ENCODE measurements around the gene CLEC14A.

CLEC14A gene

GRCh38 chr14:38257507-38257906 lies 1.6 kb upstream of the CLEC14A start:
- Mint-ChIP-seq H3K27ac (no peak overlapping the region), H3K27me3 (no peaks in the 10 kb centered on the region), H3K4me1 (no peaks in the 10 kb centered on the region), H3K9me3 (peaks cover 6% of the 10 kb centered on the region), H3K36me3 (no peaks in the 10 kb centered on the region), H3K4me3 (no peak overlapping the region)
- ATAC-seq (ENCODE audit: low read depth) (no peak), DNase-seq (ENCODE audit: low spot score in 2 of 2) (no peak)

- H3K4me3 Mint-ChIP-seq: no peak overlapping the region
- DNase-seq (ENCODE audit: low spot score in 2 of 2) (no peak), ATAC-seq (ENCODE audit: low read depth) (no peak)
- no peaks in the 10 kb centered on the region for H3K9me3 Mint-ChIP-seq
- no peaks in the 10 kb centered on the region for H3K27me3 Mint-ChIP-seq
- H3K36me3 Mint-ChIP-seq: no peaks in the 10 kb centered on the region
- no peaks in the 10 kb centered on the region for H3K4me1 Mint-ChIP-seq
- H3K27ac Mint-ChIP-seq: no peak overlapping the region
Measured at GRCh38 chr14:38256533-38256840, 594 bp upstream of the CLEC14A start.

GRCh38 chr14:38255408-38255672 lies 553 bp downstream of the CLEC14A start:
- Mint-ChIP-seq H3K4me1 (no peaks in the 10 kb centered on the region), H3K27me3 (no peaks in the 10 kb centered on the region), H3K36me3 (no peaks in the 10 kb centered on the region), H3K27ac (no peak overlapping the region), H3K9me3 (no peaks in the 10 kb centered on the region), H3K4me3 (no peak overlapping the region)
- DNase-seq (ENCODE audit: low spot score in 2 of 2) (no peak), ATAC-seq (ENCODE audit: low read depth) (no peak)

GRCh38 chr14:38254571-38255407 lies 1.1 kb downstream of the CLEC14A start:
- DNase-seq (ENCODE audit: low spot score in 2 of 2) (no peak), ATAC-seq (ENCODE audit: low read depth) (no peak)
- no peaks in the 10 kb centered on the region for H3K9me3 Mint-ChIP-seq
- no peak overlapping the region for H3K4me3 Mint-ChIP-seq
- H3K4me1 Mint-ChIP-seq: no peaks in the 10 kb centered on the region
- no peak overlapping the region for H3K27ac Mint-ChIP-seq
- no peaks in the 10 kb centered on the region for H3K36me3 Mint-ChIP-seq
- no peaks in the 10 kb centered on the region for H3K27me3 Mint-ChIP-seq

GRCh38 chr14:38253676-38254075 lies 2.2 kb downstream of the CLEC14A start:
- no peaks in the 10 kb centered on the region for H3K27me3 Mint-ChIP-seq
- no peak overlapping the region for H3K27ac Mint-ChIP-seq
- H3K4me1 Mint-ChIP-seq: no peaks in the 10 kb centered on the region
- H3K4me3 Mint-ChIP-seq: no peak overlapping the region
- DNase-seq (ENCODE audit: low spot score in 2 of 2) (no peak), ATAC-seq (ENCODE audit: low read depth) (no peak)
- no peaks in the 10 kb centered on the region for H3K9me3 Mint-ChIP-seq
- H3K36me3 Mint-ChIP-seq: no peaks in the 10 kb centered on the region

- Mint-ChIP-seq H3K27me3 (no peaks in the 10 kb centered on the region), H3K4me3 (no peak overlapping the region), H3K36me3 (no peaks in the 10 kb centered on the region), H3K9me3 (no peaks in the 10 kb centered on the region), H3K27ac (no peak overlapping the region), H3K4me1 (no peaks in the 10 kb centered on the region)
- DNase-seq (ENCODE audit: low spot score in 2 of 2) (no peak), ATAC-seq (ENCODE audit: low read depth) (no peak)
Measured at GRCh38 chr14:38252066-38252710, 3.7 kb downstream of the CLEC14A start.

- Mint-ChIP-seq H3K27ac (no peak overlapping the region), H3K4me3 (no peak overlapping the region), H3K36me3 (no peaks in the 10 kb centered on the region), H3K9me3 (peaks cover 1% of the 10 kb centered on the region), H3K27me3 (no peaks in the 10 kb centered on the region), H3K4me1 (no peaks in the 10 kb centered on the region)
- no peak for DNase-seq (ENCODE audit: low spot score in 2 of 2)
- ATAC-seq (ENCODE audit: low read depth): no peak
Measured at GRCh38 chr14:38250331-38250730, 5.6 kb downstream of the CLEC14A start.

GRCh38 chr14:38248321-38249028 lies 7.4 kb downstream of the CLEC14A start:
- Mint-ChIP-seq H3K27ac (no peak overlapping the region), H3K9me3 (peaks cover 1% of the 10 kb centered on the region), H3K36me3 (no peaks in the 10 kb centered on the region), H3K27me3 (no peaks in the 10 kb centered on the region), H3K4me3 (no peak overlapping the region), H3K4me1 (no peaks in the 10 kb centered on the region)
- ATAC-seq (ENCODE audit: low read depth) (no peak), DNase-seq (ENCODE audit: low spot score in 2 of 2) (no peak)

GRCh38 chr14:38243696-38244240 lies 12.1 kb downstream of the CLEC14A start:
- ATAC-seq (ENCODE audit: low read depth) (no peak), DNase-seq (ENCODE audit: low spot score in 2 of 2) (no peak)
- no peak overlapping the region for H3K4me3 Mint-ChIP-seq
- no peaks in the 10 kb centered on the region for H3K4me1 Mint-ChIP-seq
- H3K27ac Mint-ChIP-seq: no peak overlapping the region
- H3K9me3 Mint-ChIP-seq: peaks cover 5% of the 10 kb centered on the region
- no peaks in the 10 kb centered on the region for H3K36me3 Mint-ChIP-seq
- no peaks in the 10 kb centered on the region for H3K27me3 Mint-ChIP-seq

- Mint-ChIP-seq H3K4me1 (no peaks in the 10 kb centered on the region), H3K4me3 (no peak overlapping the region), H3K27me3 (no peaks in the 10 kb centered on the region), H3K9me3 (peaks cover 5% of the 10 kb centered on the region), H3K36me3 (no peaks in the 10 kb centered on the region), H3K27ac (no peak overlapping the region)
- no peak for ATAC-seq (ENCODE audit: low read depth)
- DNase-seq (ENCODE audit: low spot score in 2 of 2): no peak
Measured at GRCh38 chr14:38238878-38239277, 17.0 kb downstream of the CLEC14A start.

GRCh38 chr14:38238332-38238731 lies 17.6 kb downstream of the CLEC14A start:
- DNase-seq (ENCODE audit: low spot score in 2 of 2): no peak
- Mint-ChIP-seq H3K4me3 (no peak overlapping the region), H3K36me3 (no peaks in the 10 kb centered on the region), H3K27ac (no peak overlapping the region), H3K4me1 (no peaks in the 10 kb centered on the region), H3K27me3 (no peaks in the 10 kb centered on the region), H3K9me3 (peaks cover 5% of the 10 kb centered on the region)
- no peak for ATAC-seq (ENCODE audit: low read depth)

GRCh38 chr14:38233218-38233617 lies 22.7 kb downstream of the CLEC14A start:
- Mint-ChIP-seq H3K4me1 (no peaks in the 10 kb centered on the region), H3K27ac (no peak overlapping the region), H3K27me3 (no peaks in the 10 kb centered on the region), H3K4me3 (no peak overlapping the region), H3K36me3 (no peaks in the 10 kb centered on the region), H3K9me3 (peaks cover 10% of the 10 kb centered on the region)
- ATAC-seq (ENCODE audit: low read depth) (no peak), DNase-seq (ENCODE audit: low spot score in 2 of 2) (no peak)

GRCh38 chr14:38226366-38226765 lies 29.5 kb downstream of the CLEC14A start:
- ATAC-seq (ENCODE audit: low read depth) (no peak), DNase-seq (ENCODE audit: low spot score in 2 of 2) (no peak)
- no peaks in the 10 kb centered on the region for H3K36me3 Mint-ChIP-seq
- H3K4me3 Mint-ChIP-seq: no peak overlapping the region
- H3K4me1 Mint-ChIP-seq: no peaks in the 10 kb centered on the region
- H3K9me3 Mint-ChIP-seq: peaks cover 6% of the 10 kb centered on the region
- no peaks in the 10 kb centered on the region for H3K27me3 Mint-ChIP-seq
- no peak overlapping the region for H3K27ac Mint-ChIP-seq

GRCh38 chr14:38225946-38226345 lies 29.9 kb downstream of the CLEC14A start:
- DNase-seq (ENCODE audit: low spot score in 2 of 2): no peak
- H3K4me3 Mint-ChIP-seq: no peak overlapping the region
- H3K4me1 Mint-ChIP-seq: no peaks in the 10 kb centered on the region
- ATAC-seq (ENCODE audit: low read depth): no peak
- H3K27ac Mint-ChIP-seq: no peak overlapping the region
- H3K36me3 Mint-ChIP-seq: no peaks in the 10 kb centered on the region
- peaks cover 3% of the 10 kb centered on the region for H3K9me3 Mint-ChIP-seq
- H3K27me3 Mint-ChIP-seq: no peaks in the 10 kb centered on the region
